HCT116 (cell line): ENCODE data around the gene RIN3. TPM values are rescaled to one million over a fixed set of nuclear protein-coding genes. Genes with fewer than 3 reads are reported as not detected.

ENCODE experiments used
- ATAC-seq: fragments of 200-7000 bp; cut with Tn5 transposase; 2 replicates; pipeline ENCODE4 v1.9.1; 2020; ENCODE audit warnings: mild to moderate bottlenecking, moderate library complexity
- BruUV-seq: library from RNA; stranded (reverse); fragments of 400-500 nt; replicated peaks from 2 replicates; lab custom pipeline; 2021; lab: Mats Ljungman, UMichigan
- CTCF ChIA-PET: fragments of 300-600 bp; sonication (Branson Sonifier 250); formaldehyde crosslinking; loops from one replicate; lab custom pipeline; 2021; ENCODE audit warnings: antibody characterized with exemption; lab: Charles Lee
- POLR2A ChIA-PET: fragments of 300-600, 350-600 bp; sonication (Branson Sonifier 250); formaldehyde crosslinking; loops from one replicate; lab custom pipeline; 2021; ENCODE audit warnings: antibody characterized with exemption; lab: Charles Lee
- RAD21 ChIA-PET, 2 experiments: fragments of 300-600 bp; sonication (Branson Sonifier 250); formaldehyde crosslinking; loops; one replicate each; lab custom pipeline; 2023; ENCODE audit warnings: low total read pairs in 2 of 2; ENCODE audit not compliant: uncharacterized antibody in 2 of 2, unreplicated experiment in 2 of 2, low non-redundant PET in 1 of 2; lab: Charles Lee
- DNase-seq: peaks from one replicate; pipeline ENCODE4 v3.0.0-alpha.2; 2010; ENCODE audit warnings: low read depth, low spot score
- H2AFZ ChIP-seq: fragments of 200-600 bp; shearing (Covaris generic), sonication (generic); 2 replicates; pipeline ENCODE4 v1.6.1; 2017; ENCODE audit warnings: low read depth, mixed run types, mixed read lengths, antibody characterized with exemption, low read length; ENCODE audit not compliant: poor library complexity, severe bottlenecking
- H3K27ac ChIP-seq: 2 replicates; pipeline ENCODE4 v1.5.1; 2012; ENCODE audit warnings: low read depth, low read length
- H3K27me3 ChIP-seq: fragments of 200-600 bp; sonication (generic); 2 replicates; pipeline ENCODE4 v1.6.1; 2016; ENCODE audit warnings: mixed run types, low read length, mixed read lengths; ENCODE audit not compliant: insufficient read depth
- H3K36me3 ChIP-seq, 2 experiments: fragments of 200-500 bp in 1 of 2; fragments of 200-600 bp in 1 of 2; sonication (Bioruptor generic) in 1 of 2; sonication (generic) in 1 of 2; 2 replicates each; pipeline versions ENCODE4 v1.5.1 to v1.6.1; 2014 to 2016; ENCODE audit warnings: low read length in 2 of 2, inconsistent platforms in 1 of 2, mixed read lengths in 1 of 2, mixed run types in 1 of 2; ENCODE audit not compliant: insufficient read depth in 2 of 2, control insufficient read depth in 1 of 2
- H3K4me1 ChIP-seq, 2 experiments: fragments of 200-600 bp in 1 of 2; sonication (generic) in 1 of 2; 2 replicates each; pipeline versions ENCODE4 v1.5.1 to v1.6.1; 2012 to 2017; ENCODE audit warnings: low read length in 2 of 2, inconsistent platforms in 1 of 2, mild to moderate bottlenecking in 1 of 2, mixed read lengths in 1 of 2, mixed run types in 1 of 2, moderate library complexity in 1 of 2; ENCODE audit not compliant: insufficient read depth in 2 of 2, control insufficient read depth in 1 of 2
- H3K4me2 ChIP-seq: fragments of 200-600 bp; sonication (generic); 2 replicates; pipeline ENCODE4 v1.6.1; 2017; ENCODE audit warnings: mixed run types, low read length, mixed read lengths
- H3K4me3 ChIP-seq, 2 experiments: fragments of 200-600 bp in 1 of 2; sonication (generic) in 1 of 2; replicated peaks in 1 of 2; 2 replicates each; pipeline ENCODE4 v1.5.1; 2011 to 2016; ENCODE audit warnings: low read length in 2 of 2, control low read depth in 1 of 2, low read depth in 1 of 2, mild to moderate bottlenecking in 1 of 2, mixed read lengths in 1 of 2, mixed run types in 1 of 2
- H3K79me2 ChIP-seq: fragments of 200-600 bp; sonication (generic); 2 replicates; pipeline ENCODE4 v1.6.1; 2017; ENCODE audit warnings: mild to moderate bottlenecking, mixed run types, low read length, moderate library complexity, mixed read lengths; ENCODE audit not compliant: insufficient read depth
- H3K9ac ChIP-seq: fragments of 200-600 bp; sonication (generic); 2 replicates; pipeline ENCODE4 v1.6.1; 2016; ENCODE audit warnings: low read length, mixed read lengths
- H3K9me2 ChIP-seq: fragments of 200-600 bp; sonication (generic), shearing (Covaris generic); 2 replicates; pipeline ENCODE4 v1.6.1; 2017; ENCODE audit warnings: mixed run types, mild to moderate bottlenecking, moderate library complexity; ENCODE audit not compliant: insufficient read depth
- H3K9me3 ChIP-seq, 2 experiments: fragments of 200-500 bp in 1 of 2; fragments of 200-600 bp in 1 of 2; sonication (Bioruptor generic) in 1 of 2; sonication (generic) in 1 of 2; 2 replicates each; pipeline ENCODE4 v1.6.1; 2014 to 2017; ENCODE audit warnings: low read length in 2 of 2, mixed read lengths in 2 of 2, inconsistent platforms in 1 of 2, low read depth in 1 of 2, mild to moderate bottlenecking in 1 of 2, mixed run types in 1 of 2, moderate library complexity in 1 of 2; ENCODE audit not compliant: control insufficient read depth in 1 of 2, insufficient read depth in 1 of 2
- H4K20me1 ChIP-seq: fragments of 200-600 bp; sonication (generic), shearing (Covaris generic); 2 replicates; pipeline ENCODE4 v1.6.1; 2017; ENCODE audit warnings: mixed run types, mild to moderate bottlenecking, moderate library complexity; ENCODE audit not compliant: insufficient read depth
- ATF3 ChIP-seq: IDR thresholded peaks from 2 replicates; pipeline ENCODE4 v1.6.1; 2012
- CBX3 ChIP-seq: IDR thresholded peaks from 2 replicates; pipeline ENCODE4 v1.6.1; 2012; ENCODE audit warnings: low read depth
- CEBPB ChIP-seq: IDR thresholded peaks from 2 replicates; pipeline ENCODE4 v1.6.1; 2012; ENCODE audit warnings: low read depth
- EGR1 ChIP-seq: IDR thresholded peaks from 2 replicates; pipeline ENCODE4 v1.6.1; 2012; ENCODE audit warnings: low read depth
- EZH2 ChIP-seq: fragments of 200-600 bp; sonication (generic); IDR thresholded peaks from 2 replicates; pipeline ENCODE4 v1.6.1; 2017; ENCODE audit warnings: antibody characterized with exemption, mixed run types
- EZH2phosphoT487 ChIP-seq: fragments of 200-600 bp; IDR thresholded peaks from 2 replicates; pipeline ENCODE4 v1.6.1; 2018; ENCODE audit warnings: antibody characterized with exemption, borderline replicate concordance
- FOSL1 ChIP-seq: IDR thresholded peaks from 2 replicates; pipeline ENCODE4 v1.6.1; 2012; ENCODE audit warnings: low read depth
- JUND ChIP-seq: IDR thresholded peaks from 2 replicates; pipeline ENCODE4 v1.6.1; 2012
- MAX ChIP-seq: IDR thresholded peaks from 2 replicates; pipeline ENCODE4 v1.6.1; 2012
- POLR2A ChIP-seq: IDR thresholded peaks from 2 replicates; pipeline ENCODE4 v1.7.0; 2011; ENCODE audit warnings: borderline replicate concordance; ENCODE audit not compliant: insufficient read depth, insufficient read length; ENCODE audit errors: extremely low read depth
- POLR2AphosphoS5 ChIP-seq: IDR thresholded peaks from 2 replicates; pipeline ENCODE4 v1.6.1; 2011; ENCODE audit warnings: mild to moderate bottlenecking, low read depth, low read length, moderate library complexity
- RAD21 ChIP-seq: IDR thresholded peaks from 2 replicates; pipeline ENCODE4 v1.6.1; 2012; ENCODE audit warnings: low read depth, mild to moderate bottlenecking
- REST ChIP-seq: IDR thresholded peaks from 2 replicates; pipeline ENCODE4 v1.6.1; 2012; ENCODE audit warnings: low read depth
- SIN3A ChIP-seq: IDR thresholded peaks from 2 replicates; pipeline ENCODE4 v1.6.1; 2012; ENCODE audit warnings: low read depth
- SP1 ChIP-seq: IDR thresholded peaks from 2 replicates; pipeline ENCODE4 v1.6.1; 2012; ENCODE audit warnings: low read depth
- SRF ChIP-seq: IDR thresholded peaks from 2 replicates; pipeline ENCODE4 v1.6.1; 2012; ENCODE audit warnings: low read depth
- YY1 ChIP-seq: IDR thresholded peaks from 2 replicates; pipeline ENCODE4 v1.6.1; 2011; ENCODE audit warnings: low read length, low read depth, moderate library complexity, mild to moderate bottlenecking; ENCODE audit not compliant: insufficient replicate concordance; ENCODE audit errors: extremely low read depth
- ZFX ChIP-seq: fragments of 450-650 bp; IDR thresholded peaks from 2 replicates; pipeline ENCODE4 v1.6.1; 2017
- intact Hi-C: fragments of 100-400 bp; cut with micrococcal nuclease; formaldehyde crosslinking; loops from 2 replicates; pipeline ENCODE4 v1.10.0; 2022
- total RNA-seq: library from RNA; stranded (reverse); gene quantifications from one replicate; pipeline ENCODE4 v1.2.1, GENCODE V29; 2021; ENCODE audit not compliant: unreplicated experiment

Gene RIN3
- total RNA-seq, 1 experiment from 2014 or later, result 22.2 TPM

- Histone ChIP-seq H3K27ac (no peak overlapping the region), H3K9ac (no peak overlapping the region), H3K36me3 (no peaks in the 10 kb centered on the region), H3K9me2 (no peaks in the 10 kb centered on the region), H3K27me3 (no peaks in the 10 kb centered on the region), H3K4me1 (peaks cover 6 to 23% of the 10 kb centered on the region in 2 experiments; a peak in 2 of 4 replicates), H3K4me2 (no peak overlapping the region), H3K9me3 (no peaks in the 10 kb centered on the region), H3K79me2 (no peaks in the 10 kb centered on the region; the same call in 1 of the 2 replicates), H3K4me3 (no peak overlapping the region), H2AFZ (no peak overlapping the region), H4K20me1 (no peaks in the 10 kb centered on the region)
- DNase-seq (no peak), ATAC-seq (no peak)
- POLR2A ChIA-PET, result no interaction called here
- CTCF ChIA-PET, result interaction anchor here (0.6 to 1.0 kb wide), 2 partner anchors 124 to 314 kb away, joined by 3 read pairs; no protein-coding TSS in a partner anchor
- no TSS peak for BruUV-seq
- RAD21 ChIA-PET, result no interaction called here
- TF ChIP-seq SIN3A (no peak), SRF (no peak), CEBPB (no peak), YY1 (no peak), CBX3 (no peak), ATF3 (no peak), RAD21 (no peak), SP1 (no peak), ZFX (no peak), EGR1 (no peak), EZH2 (no peak), MAX (no peak), POLR2AphosphoS5 (no peak), JUND (no peak), POLR2A (no peak), FOSL1 (no peak), EZH2phosphoT487 (no peak), REST (no peak)
- intact Hi-C loops, result no loop called here
These were observed 50.2 kb downstream of the RIN3 start for GRCh38 chr14:92563765-92564285.
